ENCODE data around the gene NAPSA. TPM values are rescaled to one million over a fixed set of nuclear protein-coding genes. Genes with fewer than 3 reads are reported as not detected.

NAPSA gene
- total and polyA plus RNA-seq, 2 donors (not counting 3 experiments of a cell fraction or from before 2014, with no cell fraction given): 0.19 TPM; not detected in 1

DNA sequence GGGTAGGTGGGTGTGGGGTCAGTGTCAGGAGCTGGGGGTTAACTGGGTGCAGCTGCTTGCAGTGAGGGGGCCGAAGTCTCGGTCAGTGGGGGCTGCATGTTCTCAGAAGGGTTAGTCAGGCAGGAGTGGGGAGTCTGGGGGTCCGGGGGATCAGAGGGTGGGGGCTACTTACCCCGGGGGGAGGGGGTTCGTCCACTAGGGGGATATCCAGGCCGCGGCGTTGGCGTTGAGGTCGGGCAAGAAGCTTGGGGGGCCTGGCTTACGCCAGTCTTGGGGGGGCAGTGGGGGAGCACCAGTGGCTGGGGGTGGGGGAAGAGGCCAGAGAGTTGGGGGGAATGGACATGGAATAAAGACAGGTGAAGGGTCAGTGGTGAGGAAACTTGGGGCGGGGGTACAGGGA is 45.4 kb downstream of the NAPSA start:
- Histone ChIP-seq H3K36me3 (ENCODE audit: control insufficient read depth in 2 of 2, extremely low read depth in 1 of 2, insufficient read depth in 2 of 2, low read length in 2 of 2) (no peaks in the 10 kb centered on the region), H3K27ac (ENCODE audit: insufficient read depth, low read depth, low read length) (no peak overlapping the region), H3K4me1 (ENCODE audit: control insufficient read depth, extremely low read depth, insufficient read depth, low read length) (no peaks in the 10 kb centered on the region), H4K20me1 (replicated peaks; ENCODE audit: control insufficient read depth, extremely low read depth, insufficient read depth, low read length) (no peaks in the 10 kb centered on the region), H3K9me3 (replicated peaks; ENCODE audit: control insufficient read depth, insufficient read depth, low read length) (no peaks in the 10 kb centered on the region), H3K79me2 (ENCODE audit: control insufficient read depth, insufficient read depth, low read length) (no peaks in the 10 kb centered on the region), H2AFZ (ENCODE audit: low read depth, low read length) (no peak overlapping the region), H3K27me3 (ENCODE audit: control insufficient read depth in 2 of 2, insufficient read depth in 2 of 2, low read length in 2 of 2) (peaks cover 7% of the 10 kb centered on the region in 2 experiments), H3K4me2 (ENCODE audit: insufficient read depth, low read length) (no peak overlapping the region), H3K4me3 (replicated peaks in 1 of 3; ENCODE audit: insufficient read depth in 1 of 3, low read depth in 1 of 3, low read length in 3 of 3) (no peak overlapping the region), H3K9ac (replicated peaks; ENCODE audit: extremely low read depth, insufficient read depth, low read length) (no peak overlapping the region), H3K9me1 (replicated peaks; ENCODE audit: control insufficient read depth, extremely low read depth, insufficient read depth, low read length) (no peaks in the 10 kb centered on the region)
- no peak for FAIRE-seq
- intact Hi-C loops (cut with micrococcal nuclease): no loop called here
- CTCF ChIA-PET: no interaction called here
- TF ChIP-seq GATA2 (IDR thresholded peaks at IDR 0.05; ENCODE audit: insufficient read depth, insufficient read length, low read depth, low read length) (no peak), MYC (IDR thresholded peaks at IDR 0.05; ENCODE audit: low read depth, low read length) (no peak), POLR2AphosphoS5 (IDR thresholded peaks at IDR 0.05; ENCODE audit: insufficient read depth, low read depth, low read length) (no peak), EZH2 (IDR thresholded peaks at IDR 0.05; ENCODE audit: borderline replicate concordance, low read depth, low read length, severe bottlenecking) (no peak), POLR2A (IDR thresholded peaks at IDR 0.05; ENCODE audit: low read depth, low read length) (no peak), FOS (IDR thresholded peaks at IDR 0.05; ENCODE audit: borderline replicate concordance, insufficient read depth, low read length) (no peak), JUN (IDR thresholded peaks at IDR 0.05; ENCODE audit: borderline replicate concordance, insufficient read depth, insufficient read length, low read depth) (no peak)
- TF ChIP-seq, protein P1, sequence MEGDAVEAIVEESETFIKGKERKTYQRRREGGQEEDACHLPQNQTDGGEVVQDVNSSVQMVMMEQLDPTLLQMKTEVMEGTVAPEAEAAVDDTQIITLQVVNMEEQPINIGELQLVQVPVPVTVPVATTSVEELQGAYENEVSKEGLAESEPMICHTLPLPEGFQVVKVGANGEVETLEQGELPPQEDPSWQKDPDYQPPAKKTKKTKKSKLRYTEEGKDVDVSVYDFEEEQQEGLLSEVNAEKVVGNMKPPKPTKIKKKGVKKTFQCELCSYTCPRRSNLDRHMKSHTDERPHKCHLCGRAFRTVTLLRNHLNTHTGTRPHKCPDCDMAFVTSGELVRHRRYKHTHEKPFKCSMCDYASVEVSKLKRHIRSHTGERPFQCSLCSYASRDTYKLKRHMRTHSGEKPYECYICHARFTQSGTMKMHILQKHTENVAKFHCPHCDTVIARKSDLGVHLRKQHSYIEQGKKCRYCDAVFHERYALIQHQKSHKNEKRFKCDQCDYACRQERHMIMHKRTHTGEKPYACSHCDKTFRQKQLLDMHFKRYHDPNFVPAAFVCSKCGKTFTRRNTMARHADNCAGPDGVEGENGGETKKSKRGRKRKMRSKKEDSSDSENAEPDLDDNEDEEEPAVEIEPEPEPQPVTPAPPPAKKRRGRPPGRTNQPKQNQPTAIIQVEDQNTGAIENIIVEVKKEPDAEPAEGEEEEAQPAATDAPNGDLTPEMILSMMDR (IDR thresholded peaks at IDR 0.05; ENCODE audit: extremely low read depth in 1 of 2, insufficient read depth in 1 of 2, low read depth in 1 of 2, low read length in 2 of 2): no peak
- TF ChIP-seq, protein P2, sequence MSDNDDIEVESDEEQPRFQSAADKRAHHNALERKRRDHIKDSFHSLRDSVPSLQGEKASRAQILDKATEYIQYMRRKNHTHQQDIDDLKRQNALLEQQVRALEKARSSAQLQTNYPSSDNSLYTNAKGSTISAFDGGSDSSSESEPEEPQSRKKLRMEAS (IDR thresholded peaks at IDR 0.05; ENCODE audit: insufficient read depth, insufficient read length): no peak
- no peak for DNase-seq (ENCODE audit: low read depth, low spot score)
- dilution Hi-C loops (cut with MboI; ENCODE audit: extremely low pct_ligation_motif_present, low sequenced_read_pairs): no loop called here
- POLR2A ChIA-PET: no interaction called here
- no TSS peak for BruUV-seq (replicated peaks)

Data from endothelial cell of umbilical vein (primary cell).